Keratinocyte (primary cell): ENCODE measurements around the gene RANBP9.

ENCODE experiments used
- CTCF ChIP-seq, 3 experiments: IDR thresholded peaks in 1 of 3; conservative IDR thresholded peaks in 1 of 3; optimal IDR thresholded peaks in 1 of 3; 2 replicates in 2 of 3; 3 replicates in 1 of 3; pipeline versions ENCODE3 to v1.5.1; 2011; ENCODE audit warnings: low read length in 3 of 3, mild to moderate bottlenecking in 3 of 3, moderate library complexity in 2 of 3, control low read depth in 1 of 3, inconsistent platforms in 1 of 3; ENCODE audit not compliant: insufficient read depth in 2 of 3; ENCODE audit errors: extremely low read depth in 1 of 3
- EZH2 ChIP-seq: IDR thresholded peaks from one replicate; pipeline ENCODE4 v1.6.1; 2012; ENCODE audit warnings: inconsistent platforms, mild to moderate bottlenecking, low read length, moderate library complexity

DNA sequence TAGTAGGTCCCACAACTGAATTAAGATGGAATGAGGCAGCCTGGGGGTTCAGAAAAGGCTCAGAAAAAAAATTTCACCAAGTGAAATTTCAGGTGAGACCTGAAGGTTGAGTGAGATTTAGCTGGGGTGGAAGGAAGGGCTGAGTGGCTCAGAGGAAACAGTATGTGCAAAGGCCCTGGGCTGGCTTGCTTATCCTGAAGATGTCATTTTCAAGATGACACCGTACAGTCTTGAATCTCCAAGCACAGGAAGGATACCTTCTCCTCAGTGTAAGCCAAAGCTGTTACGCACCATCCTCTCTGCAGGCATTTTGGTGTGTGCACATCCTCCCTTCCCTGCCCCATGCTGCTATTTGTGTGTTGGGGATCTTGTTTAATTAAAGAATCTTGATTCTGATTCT is 43.0 kb upstream of the RANBP9 start:
- TF ChIP-seq CTCF (optimal IDR thresholded peaks at IDR 0.05 in 1 of 3, IDR thresholded peaks at IDR 0.05 in 1 of 3, conservative IDR thresholded peaks at IDR 0.05 in 1 of 3; ENCODE audit: extremely low read depth in 1 of 3, insufficient read depth in 2 of 3, low read length in 3 of 3) (no peak), EZH2 (no peak)
